Coronary artery (tissue), 2 donors: Measurements from ENCODE around the gene SLC25A13.

Experiments
- DNase-seq: peaks from one replicate; pipeline ENCODE4 v3.0.0-alpha.2; 2017; ENCODE audit warnings: low spot score
- H3K27ac ChIP-seq, 2 donors: fragments of 200-600 bp; sonication (generic); one replicate each; pipeline ENCODE4 v1.5.1; 2016 to 2019
- H3K4me3 ChIP-seq: fragments of 200-600 bp; sonication (generic); 2 replicates; pipeline ENCODE4 v1.5.1; 2016; ENCODE audit warnings: mild to moderate bottlenecking, moderate library complexity
- CTCF ChIP-seq: fragments of 200-600 bp; sonication (generic); IDR thresholded peaks from one replicate; pipeline ENCODE4 v1.5.1; 2019; ENCODE audit warnings: antibody characterized with exemption

Gene SLC25A13

GRCh38 chr7:96144260-96144526, 177.7 kb downstream of the SLC25A13 start:
- no peak overlapping the region for H3K4me3 ChIP-seq

GRCh38 chr7:96143495-96144259, 178.2 kb downstream of the SLC25A13 start:
- H3K4me3 ChIP-seq, result no peak overlapping the region
- no peak for TF ChIP-seq CTCF
- no peak for DNase-seq
- no peak overlapping the region for H3K27ac ChIP-seq

More at GRCh38 chr7:96144260-96144526, 177.7 kb downstream of the SLC25A13 start:
- no peak for DNase-seq
- H3K27ac ChIP-seq, result no peak overlapping the region
- TF ChIP-seq CTCF, result no peak

GRCh38 chr7:96136600-96137239, 185.2 kb downstream of the SLC25A13 start:
- DNase-seq, result no peak
- Histone ChIP-seq H3K4me3 (no peak overlapping the region), H3K27ac (no peak overlapping the region)
- TF ChIP-seq CTCF, result no peak

GRCh38 chr7:96135241-96135640, 186.7 kb downstream of the SLC25A13 start:
- no peak for TF ChIP-seq CTCF
- Histone ChIP-seq H3K27ac (no peak overlapping the region), H3K4me3 (no peak overlapping the region)
- DNase-seq, result no peak

- DNase-seq, result no peak
- no peak overlapping the region for H3K4me3 ChIP-seq
- TF ChIP-seq CTCF, result no peak
- H3K27ac ChIP-seq, result no peak overlapping the region
These were observed 190.4 kb downstream of the SLC25A13 start for GRCh38 chr7:96131525-96131924.

- no peak for DNase-seq
- TF ChIP-seq CTCF, result no peak
- Histone ChIP-seq H3K27ac (no peak overlapping the region), H3K4me3 (no peak overlapping the region)
These were observed 194.2 kb downstream of the SLC25A13 start for GRCh38 chr7:96127746-96128145.

- no peak for TF ChIP-seq CTCF
- no peak for DNase-seq
- H3K4me3 ChIP-seq, result no peak overlapping the region
- no peak overlapping the region for H3K27ac ChIP-seq
These were observed 195.5 kb downstream of the SLC25A13 start for GRCh38 chr7:96126382-96126781.
